Left hindlimb (tissue), 1 donor: Measurements from ENCODE around the gene RPS19BP1.

Source experiments
- DNase-seq: peaks from one replicate; pipeline ENCODE4 v3.0.0-alpha.2; 2018

Gene RPS19BP1

GRCh38 chr22:39558950-39559349, 26.4 kb upstream of the RPS19BP1 start:
- no peak for DNase-seq

- DNase-seq: no peak
Observed at GRCh38 chr22:39558254-39558727, 25.7 kb upstream of the RPS19BP1 start.

- DNase-seq: no peak
Observed at GRCh38 chr22:39556970-39557841, 24.7 kb upstream of the RPS19BP1 start.

- DNase-seq: no peak
Observed at GRCh38 chr22:39554151-39554550, 21.6 kb upstream of the RPS19BP1 start.

GRCh38 chr22:39553429-39553828, 20.9 kb upstream of the RPS19BP1 start:
- DNase-seq: no peak

GRCh38 chr22:39547587-39547947, 15.0 kb upstream of the RPS19BP1 start:
- DNase-seq: no peak

GRCh38 chr22:39546889-39547586, 14.5 kb upstream of the RPS19BP1 start:
- DNase-seq: no peak

- no peak for DNase-seq
Observed at GRCh38 chr22:39545386-39546365, 13.1 kb upstream of the RPS19BP1 start.

- DNase-seq: no peak
Observed at GRCh38 chr22:39543095-39543494, 10.5 kb upstream of the RPS19BP1 start.

- no peak for DNase-seq
Observed at GRCh38 chr22:39537975-39538374, 5.4 kb upstream of the RPS19BP1 start.

- DNase-seq: no peak
Observed at GRCh38 chr22:39536711-39537110, 4.2 kb upstream of the RPS19BP1 start.

- no peak for DNase-seq
Observed at GRCh38 chr22:39535831-39536449, 3.4 kb upstream of the RPS19BP1 start.

- DNase-seq: no peak
Observed at GRCh38 chr22:39535357-39535725, 2.8 kb upstream of the RPS19BP1 start.

- DNase-seq: peak; percentile 86
Observed at GRCh38 chr22:39534591-39535356, 2.2 kb upstream of the RPS19BP1 start.

- peak; percentile 47 for DNase-seq
Observed at GRCh38 chr22:39534092-39534506, 1.6 kb upstream of the RPS19BP1 start.

GRCh38 chr22:39530692-39531331, 1.7 kb downstream of the RPS19BP1 start:
- DNase-seq: no peak

GRCh38 chr22:39530116-39530515, 2.4 kb downstream of the RPS19BP1 start:
- no peak for DNase-seq

- DNase-seq: no peak
Observed at GRCh38 chr22:39529487-39529851, 3.1 kb downstream of the RPS19BP1 start.

- peak; percentile 91 for DNase-seq
Observed at GRCh38 chr22:39528681-39529486, 3.7 kb downstream of the RPS19BP1 start.

- DNase-seq: no peak
Observed at GRCh38 chr22:39528080-39528661, 4.4 kb downstream of the RPS19BP1 start.
